ENCODE measurements around the gene MEGF11.

DNA sequence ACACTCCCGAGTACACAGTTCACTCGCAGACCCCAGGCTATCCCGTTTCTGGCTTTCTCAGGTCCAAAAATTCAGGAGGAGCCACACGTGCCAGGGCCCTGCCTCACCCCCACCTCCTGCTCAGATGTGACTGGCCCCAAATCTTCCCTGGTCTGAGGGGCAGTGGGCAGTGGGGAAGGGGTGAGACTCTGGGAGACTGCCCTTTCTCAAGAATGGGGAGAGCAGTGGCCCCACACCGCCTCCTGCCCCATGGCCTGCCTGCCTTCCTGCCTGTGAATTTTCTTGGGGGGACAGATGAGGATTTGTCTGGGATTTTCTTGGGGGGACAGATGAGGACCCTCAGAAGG, 174.6 kb downstream of the MEGF11 start:
- TF ChIP-seq GATA2 (IDR thresholded peaks at IDR 0.05; ENCODE audit: low read depth, low read length) (no peak), GATA3 (IDR thresholded peaks at IDR 0.05; ENCODE audit: low read depth, low read length) (no peak)
